Measurements from ENCODE around the gene MAPKBP1.

MAPKBP1 gene

DNA sequence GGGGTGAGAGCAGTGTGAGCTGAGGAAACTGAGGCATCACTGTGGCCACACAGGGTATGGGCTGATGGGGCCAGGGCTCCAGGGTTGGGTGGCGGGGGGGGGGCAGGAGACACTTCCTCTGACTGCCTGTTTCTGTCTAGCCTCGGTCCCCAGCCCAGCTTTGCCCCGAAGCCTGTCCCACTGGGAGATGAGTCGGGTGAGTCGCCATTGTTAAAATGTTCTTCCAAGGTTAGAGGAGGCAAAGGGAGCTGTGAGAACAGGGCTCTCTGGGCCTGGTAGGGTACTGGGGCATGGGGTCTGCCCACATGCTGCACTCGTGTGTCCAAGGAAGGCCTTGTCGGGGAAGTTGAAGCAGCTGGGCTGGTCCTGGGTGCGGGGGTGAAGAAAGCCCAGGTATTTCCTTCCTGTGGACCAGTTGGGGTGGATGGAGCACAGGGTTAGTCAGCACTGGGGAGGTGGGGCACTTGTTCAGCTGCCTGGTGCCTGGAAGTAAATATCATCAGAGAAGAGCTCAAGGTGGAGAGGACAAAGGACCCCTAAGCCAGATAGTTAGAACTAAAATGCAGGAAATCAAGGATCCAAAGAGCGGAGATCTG is 45.3 kb downstream of the MAPKBP1 start:
- H3K4me3 ChIP-seq (ENCODE audit: low read depth, low read length) = no peak overlapping the region
- peak; percentile 32 for DNase-seq (ENCODE audit: low read depth)
- no peak for TF ChIP-seq POLR2A (IDR thresholded peaks at IDR 0.05; ENCODE audit: extremely low read depth, insufficient read length)
- TF ChIP-seq, protein P1, sequence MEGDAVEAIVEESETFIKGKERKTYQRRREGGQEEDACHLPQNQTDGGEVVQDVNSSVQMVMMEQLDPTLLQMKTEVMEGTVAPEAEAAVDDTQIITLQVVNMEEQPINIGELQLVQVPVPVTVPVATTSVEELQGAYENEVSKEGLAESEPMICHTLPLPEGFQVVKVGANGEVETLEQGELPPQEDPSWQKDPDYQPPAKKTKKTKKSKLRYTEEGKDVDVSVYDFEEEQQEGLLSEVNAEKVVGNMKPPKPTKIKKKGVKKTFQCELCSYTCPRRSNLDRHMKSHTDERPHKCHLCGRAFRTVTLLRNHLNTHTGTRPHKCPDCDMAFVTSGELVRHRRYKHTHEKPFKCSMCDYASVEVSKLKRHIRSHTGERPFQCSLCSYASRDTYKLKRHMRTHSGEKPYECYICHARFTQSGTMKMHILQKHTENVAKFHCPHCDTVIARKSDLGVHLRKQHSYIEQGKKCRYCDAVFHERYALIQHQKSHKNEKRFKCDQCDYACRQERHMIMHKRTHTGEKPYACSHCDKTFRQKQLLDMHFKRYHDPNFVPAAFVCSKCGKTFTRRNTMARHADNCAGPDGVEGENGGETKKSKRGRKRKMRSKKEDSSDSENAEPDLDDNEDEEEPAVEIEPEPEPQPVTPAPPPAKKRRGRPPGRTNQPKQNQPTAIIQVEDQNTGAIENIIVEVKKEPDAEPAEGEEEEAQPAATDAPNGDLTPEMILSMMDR (IDR thresholded peaks at IDR 0.05; ENCODE audit: low read depth, low read length) = no peak
- no peak for TF ChIP-seq MYC (IDR thresholded peaks at IDR 0.05; ENCODE audit: low read depth, low read length)
- TF ChIP-seq, protein P2, sequence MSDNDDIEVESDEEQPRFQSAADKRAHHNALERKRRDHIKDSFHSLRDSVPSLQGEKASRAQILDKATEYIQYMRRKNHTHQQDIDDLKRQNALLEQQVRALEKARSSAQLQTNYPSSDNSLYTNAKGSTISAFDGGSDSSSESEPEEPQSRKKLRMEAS (IDR thresholded peaks at IDR 0.05; ENCODE audit: low read depth, low read length) = no peak

DNA sequence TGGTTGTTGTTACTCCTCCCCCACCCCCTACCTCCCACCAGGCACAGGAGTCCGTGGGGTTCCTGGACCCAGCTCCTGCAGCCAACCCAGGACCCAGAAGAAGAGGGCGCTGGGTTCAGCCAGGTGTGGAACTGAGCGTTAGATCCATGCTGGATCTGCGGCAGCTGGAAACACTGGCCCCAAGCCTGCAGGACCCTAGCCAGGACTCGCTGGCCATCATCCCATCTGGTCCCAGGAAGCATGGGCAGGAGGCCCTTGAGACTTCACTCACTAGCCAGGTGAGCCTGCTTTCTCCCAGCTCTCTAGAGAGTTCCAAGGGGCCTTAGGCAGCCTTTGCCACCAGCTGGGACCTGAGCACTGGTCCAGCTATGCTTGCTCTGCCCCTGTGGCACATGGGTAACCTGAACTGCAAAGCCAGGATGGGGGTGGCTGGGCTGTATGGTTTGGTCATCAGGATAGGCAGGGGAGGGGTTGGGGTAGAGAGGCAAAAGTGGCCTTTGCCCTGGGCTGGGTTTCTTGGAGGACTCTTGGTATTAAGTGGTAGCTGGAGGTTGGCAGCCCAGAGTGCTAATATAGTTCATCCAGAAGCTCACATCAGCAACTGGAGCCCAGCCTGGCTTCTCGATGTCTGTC is 46.6 kb downstream of the MAPKBP1 start:
- TF ChIP-seq MYC (IDR thresholded peaks at IDR 0.05; ENCODE audit: low read depth, low read length) = no peak
- TF ChIP-seq, protein P1 (IDR thresholded peaks at IDR 0.05; ENCODE audit: low read depth, low read length) = no peak
- TF ChIP-seq, protein P2 (IDR thresholded peaks at IDR 0.05; ENCODE audit: low read depth, low read length) = no peak
- TF ChIP-seq POLR2A (IDR thresholded peaks at IDR 0.05; ENCODE audit: extremely low read depth, insufficient read length) = no peak
- no peak for DNase-seq (ENCODE audit: low read depth)

DNA sequence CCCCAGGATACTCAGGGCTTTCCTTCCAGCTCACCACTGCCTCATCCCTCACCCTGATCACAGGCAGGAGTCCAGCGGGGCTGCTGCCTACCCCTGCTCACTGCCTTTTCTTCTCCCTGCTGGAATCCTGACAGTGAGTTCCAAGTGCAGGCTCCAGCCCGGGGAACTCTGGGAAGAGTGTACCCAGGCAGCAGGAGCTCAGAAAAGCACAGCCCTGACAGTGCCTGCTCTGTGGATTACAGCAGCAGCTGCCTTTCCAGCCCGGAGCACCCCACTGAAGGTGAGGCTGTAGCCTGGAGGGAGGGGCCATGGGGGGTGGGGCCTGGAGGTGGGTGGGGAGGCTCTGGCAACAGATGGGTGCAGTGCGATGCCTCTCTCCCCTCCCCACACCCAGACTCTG is 47.5 kb downstream of the MAPKBP1 start:
- no peak overlapping the region for H3K4me3 ChIP-seq (ENCODE audit: low read depth, low read length)
- TF ChIP-seq, protein P2 (IDR thresholded peaks at IDR 0.05; ENCODE audit: low read depth, low read length) = no peak
- TF ChIP-seq POLR2A (IDR thresholded peaks at IDR 0.05; ENCODE audit: extremely low read depth, insufficient read length) (no peak), MYC (IDR thresholded peaks at IDR 0.05; ENCODE audit: low read depth, low read length) (no peak)
- TF ChIP-seq, protein P1 (IDR thresholded peaks at IDR 0.05; ENCODE audit: low read depth, low read length) = no peak
- no peak for DNase-seq (ENCODE audit: low read depth)

More for the DNA sequence above, 46.6 kb downstream of the MAPKBP1 start:
- H3K4me3 ChIP-seq (ENCODE audit: low read depth, low read length) = no peak overlapping the region

DNA sequence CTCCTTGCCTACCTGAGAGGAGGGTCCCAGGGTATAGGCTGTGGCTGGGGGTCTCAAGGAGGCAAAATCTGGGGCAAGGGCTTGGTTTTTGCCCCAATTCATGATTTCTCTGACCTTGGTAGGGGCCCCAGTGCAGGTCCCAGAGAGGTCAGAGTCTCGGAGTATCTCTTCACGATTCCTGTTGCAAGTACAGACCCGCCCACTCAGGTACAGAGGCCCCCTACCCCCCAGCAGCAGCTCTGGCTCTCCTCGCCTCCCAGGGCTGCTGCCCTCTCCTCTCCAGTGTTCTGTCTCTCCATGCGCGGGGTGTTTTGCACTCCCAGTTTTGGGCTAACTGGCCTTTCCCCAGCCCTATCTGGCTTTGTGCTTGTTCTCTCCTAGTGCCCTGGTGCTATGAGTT is 48.2 kb downstream of the MAPKBP1 start:
- no peak for TF ChIP-seq MYC (IDR thresholded peaks at IDR 0.05; ENCODE audit: low read depth, low read length)
- TF ChIP-seq POLR2A (IDR thresholded peaks at IDR 0.05; ENCODE audit: extremely low read depth, insufficient read length) = no peak
- TF ChIP-seq, protein P1 (IDR thresholded peaks at IDR 0.05; ENCODE audit: low read depth, low read length) = no peak
- TF ChIP-seq, protein P2 (IDR thresholded peaks at IDR 0.05; ENCODE audit: low read depth, low read length) = no peak
- no peak for DNase-seq (ENCODE audit: low read depth)
- H3K4me3 ChIP-seq (ENCODE audit: low read depth, low read length) = no peak overlapping the region

DNA sequence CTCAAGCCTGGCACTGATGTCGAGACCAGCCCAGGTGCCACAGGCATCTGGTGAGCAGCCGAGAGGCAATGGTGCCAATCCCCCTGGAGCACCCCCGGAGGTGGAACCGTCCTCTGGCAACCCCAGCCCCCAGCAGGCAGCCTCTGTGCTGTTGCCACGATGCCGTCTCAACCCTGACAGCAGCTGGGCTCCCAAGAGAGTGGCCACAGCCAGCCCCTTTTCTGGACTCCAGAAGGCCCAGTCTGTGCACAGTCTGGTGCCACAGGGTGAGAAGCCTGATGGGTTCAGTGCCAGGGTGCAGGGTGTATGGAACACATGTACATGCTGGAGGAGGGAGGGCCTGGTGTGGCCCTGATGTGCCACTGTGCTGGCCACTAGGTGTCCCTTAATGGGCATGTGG is 48.7 kb downstream of the MAPKBP1 start:
- TF ChIP-seq, protein P2 (IDR thresholded peaks at IDR 0.05; ENCODE audit: low read depth, low read length) = no peak
- TF ChIP-seq POLR2A (IDR thresholded peaks at IDR 0.05; ENCODE audit: extremely low read depth, insufficient read length) (no peak), MYC (IDR thresholded peaks at IDR 0.05; ENCODE audit: low read depth, low read length) (no peak)
- TF ChIP-seq, protein P1 (IDR thresholded peaks at IDR 0.05; ENCODE audit: low read depth, low read length) = no peak
- H3K4me3 ChIP-seq (ENCODE audit: low read depth, low read length) = no peak overlapping the region
- DNase-seq (ENCODE audit: low read depth) = no peak
